ENCODE measurements around the gene PNPT1. TPM values are rescaled to one million over a fixed set of nuclear protein-coding genes. Genes with fewer than 3 reads are reported as not detected.
"Not testable (repeated sequence)": the region's sequence is repeated elsewhere in the genome, so short reads cannot be mapped to it uniquely, and the experiment has no call there.

The PNPT1 gene
- polyA plus RNA-seq, 1 donor from 2014 or later, result 23.4 TPM

DNA sequence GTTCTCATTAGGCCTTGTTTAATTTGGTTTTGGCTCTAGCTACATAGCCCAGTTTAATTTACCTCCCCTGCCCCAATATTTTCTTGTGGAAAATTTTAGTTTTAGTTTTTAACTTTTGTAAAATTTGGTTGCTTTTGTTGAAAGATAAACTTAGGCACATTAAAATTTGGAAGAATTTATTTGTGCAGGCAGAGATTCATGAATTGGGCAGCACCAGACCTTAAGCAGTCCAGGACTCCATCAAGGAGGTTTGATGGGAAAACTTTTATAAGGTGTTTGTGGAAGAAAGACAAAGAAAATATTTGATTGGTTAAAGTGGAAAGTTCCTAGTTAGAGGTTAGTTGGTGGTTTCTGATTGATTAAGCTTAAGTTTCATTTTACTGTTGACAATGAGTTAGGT is 16.4 kb upstream of the PNPT1 start:
- Histone ChIP-seq H3K9me2 (ENCODE audit: insufficient read depth, low read length) (no peaks in the 10 kb centered on the region), H3K9me3 (ENCODE audit: low read length) (no peaks in the 10 kb centered on the region), H3K27me3 (ENCODE audit: insufficient read depth, low read depth, low read length) (no peaks in the 10 kb centered on the region), H3K79me2 (replicated peaks; ENCODE audit: insufficient read depth, low read length) (no peaks in the 10 kb centered on the region), H4K20me1 (ENCODE audit: insufficient read depth) (no peaks in the 10 kb centered on the region), H3K9ac (ENCODE audit: low read length) (no peak overlapping the region), H3K27ac (ENCODE audit: low read length) (no peak overlapping the region), H3F3A (ENCODE audit: insufficient read depth, low read length, poor library complexity, severe bottlenecking) (no peaks in the 10 kb centered on the region), H2AFZ (ENCODE audit: low read depth, low read length) (no peak overlapping the region), H3K4me3 (ENCODE audit: low read length) (no peak overlapping the region), H3K4me2 (ENCODE audit: low read length) (no peak overlapping the region), H3K36me3 (ENCODE audit: insufficient read depth, low read length) (no peaks in the 10 kb centered on the region)
- no peak for TF ChIP-seq POLR2AphosphoS5 (IDR thresholded peaks at IDR 0.05)
- TF ChIP-seq TAF1 (IDR thresholded peaks at IDR 0.05; ENCODE audit: low read depth), result no peak
- no peak for TF ChIP-seq RAD21 (conservative IDR thresholded peaks at IDR 0.05)
- TF ChIP-seq, protein P1, sequence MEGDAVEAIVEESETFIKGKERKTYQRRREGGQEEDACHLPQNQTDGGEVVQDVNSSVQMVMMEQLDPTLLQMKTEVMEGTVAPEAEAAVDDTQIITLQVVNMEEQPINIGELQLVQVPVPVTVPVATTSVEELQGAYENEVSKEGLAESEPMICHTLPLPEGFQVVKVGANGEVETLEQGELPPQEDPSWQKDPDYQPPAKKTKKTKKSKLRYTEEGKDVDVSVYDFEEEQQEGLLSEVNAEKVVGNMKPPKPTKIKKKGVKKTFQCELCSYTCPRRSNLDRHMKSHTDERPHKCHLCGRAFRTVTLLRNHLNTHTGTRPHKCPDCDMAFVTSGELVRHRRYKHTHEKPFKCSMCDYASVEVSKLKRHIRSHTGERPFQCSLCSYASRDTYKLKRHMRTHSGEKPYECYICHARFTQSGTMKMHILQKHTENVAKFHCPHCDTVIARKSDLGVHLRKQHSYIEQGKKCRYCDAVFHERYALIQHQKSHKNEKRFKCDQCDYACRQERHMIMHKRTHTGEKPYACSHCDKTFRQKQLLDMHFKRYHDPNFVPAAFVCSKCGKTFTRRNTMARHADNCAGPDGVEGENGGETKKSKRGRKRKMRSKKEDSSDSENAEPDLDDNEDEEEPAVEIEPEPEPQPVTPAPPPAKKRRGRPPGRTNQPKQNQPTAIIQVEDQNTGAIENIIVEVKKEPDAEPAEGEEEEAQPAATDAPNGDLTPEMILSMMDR (IDR thresholded peaks at IDR 0.05; ENCODE audit: poor library complexity, severe bottlenecking), result no peak
- TF ChIP-seq MXI1 (conservative IDR thresholded peaks at IDR 0.05; ENCODE audit: poor library complexity, severe bottlenecking), result no peak
- no peak for TF ChIP-seq EZH2 (IDR thresholded peaks at IDR 0.05; ENCODE audit: borderline replicate concordance, insufficient read depth, low read length, poor library complexity, severe bottlenecking)
- TF ChIP-seq, protein P2, sequence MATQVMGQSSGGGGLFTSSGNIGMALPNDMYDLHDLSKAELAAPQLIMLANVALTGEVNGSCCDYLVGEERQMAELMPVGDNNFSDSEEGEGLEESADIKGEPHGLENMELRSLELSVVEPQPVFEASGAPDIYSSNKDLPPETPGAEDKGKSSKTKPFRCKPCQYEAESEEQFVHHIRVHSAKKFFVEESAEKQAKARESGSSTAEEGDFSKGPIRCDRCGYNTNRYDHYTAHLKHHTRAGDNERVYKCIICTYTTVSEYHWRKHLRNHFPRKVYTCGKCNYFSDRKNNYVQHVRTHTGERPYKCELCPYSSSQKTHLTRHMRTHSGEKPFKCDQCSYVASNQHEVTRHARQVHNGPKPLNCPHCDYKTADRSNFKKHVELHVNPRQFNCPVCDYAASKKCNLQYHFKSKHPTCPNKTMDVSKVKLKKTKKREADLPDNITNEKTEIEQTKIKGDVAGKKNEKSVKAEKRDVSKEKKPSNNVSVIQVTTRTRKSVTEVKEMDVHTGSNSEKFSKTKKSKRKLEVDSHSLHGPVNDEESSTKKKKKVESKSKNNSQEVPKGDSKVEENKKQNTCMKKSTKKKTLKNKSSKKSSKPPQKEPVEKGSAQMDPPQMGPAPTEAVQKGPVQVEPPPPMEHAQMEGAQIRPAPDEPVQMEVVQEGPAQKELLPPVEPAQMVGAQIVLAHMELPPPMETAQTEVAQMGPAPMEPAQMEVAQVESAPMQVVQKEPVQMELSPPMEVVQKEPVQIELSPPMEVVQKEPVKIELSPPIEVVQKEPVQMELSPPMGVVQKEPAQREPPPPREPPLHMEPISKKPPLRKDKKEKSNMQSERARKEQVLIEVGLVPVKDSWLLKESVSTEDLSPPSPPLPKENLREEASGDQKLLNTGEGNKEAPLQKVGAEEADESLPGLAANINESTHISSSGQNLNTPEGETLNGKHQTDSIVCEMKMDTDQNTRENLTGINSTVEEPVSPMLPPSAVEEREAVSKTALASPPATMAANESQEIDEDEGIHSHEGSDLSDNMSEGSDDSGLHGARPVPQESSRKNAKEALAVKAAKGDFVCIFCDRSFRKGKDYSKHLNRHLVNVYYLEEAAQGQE (IDR thresholded peaks at IDR 0.05; ENCODE audit: borderline replicate concordance), result no peak
- no peak for TF ChIP-seq EP300 (conservative IDR thresholded peaks at IDR 0.05; ENCODE audit: poor library complexity, severe bottlenecking)
- no peak for TF ChIP-seq SMC3 (conservative IDR thresholded peaks at IDR 0.05; ENCODE audit: poor library complexity)

- no peak overlapping the region for H3K27ac ChIP-seq (ENCODE audit: low read length)
- H3K36me3 ChIP-seq (ENCODE audit: insufficient read depth, low read length), result no peaks in the 10 kb centered on the region
- H3K4me3 ChIP-seq (ENCODE audit: low read length), result no peak overlapping the region
- no peaks in the 10 kb centered on the region for H3K9me2 ChIP-seq (ENCODE audit: insufficient read depth, low read length)
- H2AFZ ChIP-seq (ENCODE audit: low read depth, low read length), result no peak overlapping the region
- H3F3A ChIP-seq (ENCODE audit: insufficient read depth, low read length, poor library complexity, severe bottlenecking), result no peaks in the 10 kb centered on the region
- H3K9ac ChIP-seq (ENCODE audit: low read length), result no peak overlapping the region
- H3K9me3 ChIP-seq (ENCODE audit: low read length), result no peaks in the 10 kb centered on the region
- no peaks in the 10 kb centered on the region for H4K20me1 ChIP-seq (ENCODE audit: insufficient read depth)
- no peaks in the 10 kb centered on the region for H3K79me2 ChIP-seq (replicated peaks; ENCODE audit: insufficient read depth, low read length)
- no peaks in the 10 kb centered on the region for H3K27me3 ChIP-seq (ENCODE audit: insufficient read depth, low read depth, low read length)
- H3K4me2 ChIP-seq (ENCODE audit: low read length), result no peak overlapping the region
- TF ChIP-seq SMC3 (conservative IDR thresholded peaks at IDR 0.05; ENCODE audit: poor library complexity) (no peak), MXI1 (conservative IDR thresholded peaks at IDR 0.05; ENCODE audit: poor library complexity, severe bottlenecking) (no peak), POLR2AphosphoS5 (IDR thresholded peaks at IDR 0.05) (no peak), EZH2 (IDR thresholded peaks at IDR 0.05; ENCODE audit: borderline replicate concordance, insufficient read depth, low read length, poor library complexity, severe bottlenecking) (no peak), TAF1 (IDR thresholded peaks at IDR 0.05; ENCODE audit: low read depth) (no peak), RAD21 (conservative IDR thresholded peaks at IDR 0.05) (no peak), EP300 (conservative IDR thresholded peaks at IDR 0.05; ENCODE audit: poor library complexity, severe bottlenecking) (no peak)
- TF ChIP-seq, protein P2 (IDR thresholded peaks at IDR 0.05; ENCODE audit: borderline replicate concordance), result no peak
- TF ChIP-seq, protein P1 (IDR thresholded peaks at IDR 0.05; ENCODE audit: poor library complexity, severe bottlenecking), result no peak
Measured at GRCh38 chr2:55707751-55708150, 14.1 kb upstream of the PNPT1 start.

- not testable (repeated sequence) for H3K4me2 ChIP-seq (ENCODE audit: low read length); H3K27me3 ChIP-seq (ENCODE audit: insufficient read depth, low read depth, low read length); H3K9ac ChIP-seq (ENCODE audit: low read length); H3K36me3 ChIP-seq (ENCODE audit: insufficient read depth, low read length); H4K20me1 ChIP-seq (ENCODE audit: insufficient read depth); H3K9me3 ChIP-seq (ENCODE audit: low read length); H3K79me2 ChIP-seq (replicated peaks; ENCODE audit: insufficient read depth, low read length); H3K4me3 ChIP-seq (ENCODE audit: low read length); H3K9me2 ChIP-seq (ENCODE audit: insufficient read depth, low read length); H3F3A ChIP-seq (ENCODE audit: insufficient read depth, low read length, poor library complexity, severe bottlenecking); H3K27ac ChIP-seq (ENCODE audit: low read length); H2AFZ ChIP-seq (ENCODE audit: low read depth, low read length)
Measured at GRCh38 chr2:55706258-55706657, 12.6 kb upstream of the PNPT1 start.
